HG03280 (cell line): ENCODE measurements around the gene PTF1A.
"Not testable (repeated sequence)": the region's sequence is repeated elsewhere in the genome, so short reads cannot be mapped to it uniquely, and the experiment has no call there.

ENCODE experiments used
- ATAC-seq: cut with Tn5 transposase; IDR thresholded peaks from one replicate; pipeline ENCODE4 v1.9.1; 2021; ENCODE audit warnings: mild to moderate bottlenecking, moderate library complexity; ENCODE audit not compliant: unreplicated experiment

PTF1A gene

DNA sequence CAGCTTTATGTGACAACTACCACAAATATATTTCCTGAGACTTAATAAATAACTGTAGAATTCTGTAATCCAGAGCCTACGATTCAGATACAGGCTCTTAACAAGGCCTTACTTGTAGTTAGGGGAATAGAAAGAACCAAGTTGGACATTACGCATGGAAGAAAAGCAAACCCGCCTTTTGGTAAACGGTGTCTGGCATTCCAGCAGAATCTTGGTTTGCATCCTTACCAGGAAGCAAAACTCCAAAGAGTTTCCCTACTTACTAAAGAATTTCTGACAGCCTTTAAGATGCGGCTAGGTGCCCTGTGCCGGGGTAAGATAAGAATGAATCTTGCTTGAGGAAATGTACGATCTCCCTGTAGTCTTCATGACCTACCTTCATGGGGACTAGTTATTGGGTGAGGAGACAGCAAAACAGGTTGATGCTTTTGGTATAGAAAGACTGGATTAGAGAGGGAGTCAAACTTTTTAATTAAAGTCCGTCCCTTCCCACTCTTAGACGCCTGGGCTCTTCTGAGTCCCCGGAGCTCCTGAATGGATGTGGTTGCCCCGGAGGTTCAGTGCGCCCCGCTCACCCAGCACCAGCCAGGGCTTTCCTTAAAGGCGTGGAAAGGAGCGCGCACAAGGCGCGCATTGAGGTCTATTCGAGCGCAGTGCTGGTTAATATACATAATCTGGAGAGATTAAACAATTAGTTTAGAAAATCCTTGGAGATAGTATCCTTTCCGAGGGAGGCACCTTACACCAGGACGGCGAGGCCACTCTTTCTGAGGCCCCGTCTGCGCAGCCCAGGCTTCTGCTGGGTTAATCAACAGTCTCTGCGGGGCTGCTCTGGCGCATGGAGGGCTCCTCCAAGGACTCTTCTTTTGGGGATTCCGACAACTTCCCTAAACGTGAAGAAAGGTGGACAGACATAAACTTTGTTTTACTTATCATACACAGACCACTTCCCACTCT lies 11.5 kb downstream of the PTF1A start:
- ATAC-seq = no peak

DNA sequence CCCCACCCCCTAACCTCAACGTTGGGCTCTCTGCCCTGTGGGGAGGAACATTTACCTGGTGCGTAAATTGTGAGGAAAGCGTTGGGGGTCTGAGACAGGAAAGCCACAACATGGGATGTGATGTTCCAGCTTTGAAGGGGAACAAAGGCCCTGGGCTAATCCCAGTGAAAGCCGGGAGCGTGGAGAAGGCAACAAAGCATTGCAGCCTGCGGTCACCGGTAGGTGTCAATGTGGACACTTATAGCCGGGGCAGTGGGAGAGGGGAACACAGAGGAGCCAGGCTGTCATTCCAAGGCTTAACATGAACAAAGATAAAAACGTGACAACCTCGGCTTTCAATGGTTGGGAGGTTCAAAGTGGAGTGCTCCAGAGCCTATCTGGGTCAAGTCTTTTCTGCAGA lies 12.7 kb downstream of the PTF1A start:
- no peak for ATAC-seq

DNA sequence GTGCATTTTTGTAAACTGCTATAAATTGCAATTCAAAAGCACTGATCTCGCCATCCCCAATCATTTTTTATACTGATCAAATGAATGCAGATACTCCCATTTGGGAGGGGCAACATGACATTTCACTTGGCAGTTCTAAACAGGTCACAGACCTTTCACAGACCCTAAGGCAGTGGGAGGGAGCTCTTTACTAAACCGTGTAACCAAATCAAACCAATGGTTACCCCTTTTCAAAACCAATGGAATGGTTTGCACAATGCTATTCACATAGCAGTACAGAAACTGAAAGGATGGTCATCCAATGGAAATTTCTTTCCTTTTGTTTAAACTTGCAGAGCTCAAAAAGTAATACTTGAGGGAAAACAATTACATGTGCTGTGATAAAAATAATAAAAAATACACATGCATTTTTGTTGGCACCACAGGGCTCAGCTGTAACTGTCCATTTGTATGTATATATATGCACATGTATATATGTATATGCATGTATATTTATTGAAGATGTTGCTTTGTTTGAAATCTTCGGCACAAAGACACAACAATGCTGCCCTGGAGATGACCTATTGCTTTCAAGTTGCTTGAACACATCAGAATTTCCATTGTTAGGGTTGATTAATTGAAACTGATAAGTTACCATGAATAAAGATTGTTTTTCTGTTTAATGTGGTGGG lies 14.0 kb downstream of the PTF1A start:
- ATAC-seq = no peak

DNA sequence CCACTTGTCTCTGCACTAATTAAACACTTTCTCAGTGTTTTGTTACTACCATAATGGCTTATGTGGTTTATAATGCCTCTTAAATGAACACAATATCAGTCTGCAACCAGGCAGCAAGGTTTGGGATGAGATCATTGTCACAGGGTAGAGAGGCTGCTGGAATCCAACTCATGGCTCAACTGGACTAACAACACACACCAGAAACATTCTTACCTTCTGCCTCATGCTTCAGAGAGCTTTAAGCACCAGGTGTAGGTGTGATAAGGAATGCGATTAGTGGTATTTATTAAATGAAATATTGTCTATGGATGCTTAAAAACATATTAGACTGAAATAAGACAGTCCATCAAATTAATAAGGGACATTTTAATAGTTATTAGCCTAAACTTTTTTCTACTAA lies 25.4 kb downstream of the PTF1A start:
- no peak for ATAC-seq

DNA sequence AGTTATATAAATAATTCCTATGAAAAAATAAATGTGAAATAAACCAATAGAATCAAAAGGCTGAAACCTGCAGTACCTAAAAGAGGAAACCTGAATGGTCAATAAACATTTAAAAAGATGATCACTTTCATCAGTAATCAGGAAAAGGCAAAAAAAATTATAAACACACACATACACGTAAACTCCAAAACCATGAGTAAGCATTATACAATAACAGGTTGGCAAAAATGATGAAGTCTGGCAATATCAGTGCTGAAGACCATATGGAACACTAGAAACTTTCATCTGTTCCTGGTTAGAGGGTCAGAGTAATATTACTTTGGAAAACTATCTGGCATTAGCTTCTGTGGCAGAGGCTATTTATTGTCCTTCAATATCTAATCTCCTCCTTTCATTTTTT lies 38.5 kb downstream of the PTF1A start:
- ATAC-seq = no peak

DNA sequence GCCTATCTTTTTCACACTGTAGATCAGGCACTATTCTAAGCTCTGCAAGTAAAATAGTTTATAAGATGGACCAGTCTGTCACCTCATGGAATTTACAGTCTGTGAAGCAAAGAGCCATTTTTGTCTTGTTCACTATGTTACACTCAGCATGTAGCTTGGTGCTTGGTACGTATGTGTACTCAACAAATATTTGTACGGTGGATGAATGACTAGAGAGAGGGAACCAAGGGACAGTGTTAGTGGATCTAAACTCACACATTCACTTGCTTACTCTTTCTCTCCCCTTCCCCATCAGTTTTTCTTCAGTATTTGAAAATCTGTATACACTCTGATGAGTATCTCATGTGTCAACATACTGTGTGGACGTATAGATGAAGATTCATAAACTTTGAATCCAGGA lies 45.9 kb downstream of the PTF1A start:
- ATAC-seq = no peak

DNA sequence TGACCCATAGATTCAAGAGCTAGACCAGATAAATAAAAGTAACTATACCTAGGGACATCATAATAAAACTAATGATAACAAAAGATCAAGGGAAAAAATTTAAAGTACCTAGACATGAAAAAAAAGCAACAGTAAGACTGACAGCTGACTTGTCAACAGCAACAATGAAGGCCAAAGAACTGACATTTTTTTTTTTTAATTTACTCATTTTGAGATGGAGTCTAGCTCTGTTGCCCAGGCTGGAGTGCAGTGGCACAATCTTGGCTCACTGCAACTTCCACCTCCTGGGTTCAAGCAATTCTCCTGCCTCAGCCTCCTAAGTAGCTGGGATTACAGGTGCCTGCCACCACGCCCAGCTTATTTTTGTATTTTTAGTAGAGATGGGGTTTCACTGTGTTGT lies 49.7 kb downstream of the PTF1A start:
- not testable (repeated sequence) for ATAC-seq
